Endodermal cell (in vitro differentiated cells): ENCODE results near the gene ARHGAP10. TPM values are rescaled to one million over a fixed set of nuclear protein-coding genes. Genes with fewer than 3 reads are reported as not detected.

Experiments used
- DNase-seq: peaks from one replicate; pipeline ENCODE4 v3.0.0-alpha.2; 2017
- H3K27ac ChIP-seq: 2 replicates; pipeline ENCODE4 v1.5.1; 2013; ENCODE audit warnings: mild to moderate bottlenecking, low read depth, low read length, moderate library complexity
- H3K27me3 ChIP-seq: 2 replicates; pipeline ENCODE4 v1.6.1; 2013; ENCODE audit warnings: mild to moderate bottlenecking, low read length, moderate library complexity; ENCODE audit not compliant: insufficient read depth, control insufficient read depth, poor library complexity, severe bottlenecking
- H3K36me3 ChIP-seq: 2 replicates; pipeline ENCODE4 v1.7.0; 2013; ENCODE audit warnings: mild to moderate bottlenecking, low read length, moderate library complexity; ENCODE audit not compliant: control insufficient read depth, insufficient read depth
- H3K4me1 ChIP-seq: one replicate; pipeline ENCODE4 v1.7.0; 2013; ENCODE audit warnings: low read length; ENCODE audit not compliant: control insufficient read depth, insufficient read depth
- H3K4me3 ChIP-seq: 2 replicates; pipeline ENCODE4 v1.5.1; 2013; ENCODE audit warnings: mild to moderate bottlenecking, low read length, moderate library complexity
- H3K9ac ChIP-seq: 2 replicates; pipeline ENCODE4 v1.6.1; 2013; ENCODE audit warnings: mild to moderate bottlenecking, low read length, moderate library complexity; ENCODE audit not compliant: poor library complexity, severe bottlenecking; ENCODE audit errors: extremely low read depth
- H3K9me3 ChIP-seq: 2 replicates; pipeline ENCODE4 v1.6.1; 2013; ENCODE audit warnings: mild to moderate bottlenecking, low read length, moderate library complexity; ENCODE audit not compliant: control insufficient read depth
- H3K27ac Mint-ChIP-seq: 2 replicates; pipeline ENCODE4 v1.8.0; 2020; ENCODE audit warnings: mixed read lengths
- H3K27me3 Mint-ChIP-seq: 2 replicates; pipeline ENCODE4 v1.8.0; 2021; ENCODE audit warnings: mild to moderate bottlenecking, mixed read lengths; ENCODE audit not compliant: insufficient read depth
- H3K36me3 Mint-ChIP-seq: 2 replicates; pipeline ENCODE4 v1.8.0; 2020; ENCODE audit warnings: low read depth, mixed read lengths
- H3K4me1 Mint-ChIP-seq: 2 replicates; pipeline ENCODE4 v1.8.0; 2020; ENCODE audit warnings: mixed read lengths
- H3K4me3 Mint-ChIP-seq: 2 replicates; pipeline ENCODE4 v1.8.0; 2020; ENCODE audit warnings: mild to moderate bottlenecking, moderate library complexity, mixed read lengths
- H3K9me3 Mint-ChIP-seq: 2 replicates; pipeline ENCODE4 v1.8.0; 2020; ENCODE audit warnings: mild to moderate bottlenecking, mixed read lengths
- CTCF ChIP-seq: fragments of 200-600 bp; sonication (generic); conservative IDR thresholded peaks from 2 replicates; pipeline ENCODE4 v1.5.0; 2021; ENCODE audit warnings: antibody characterized with exemption, mild to moderate bottlenecking
- WGBS, 2 experiments: methylation state at CpG; one replicate each; pipeline versions ENCODE4 v1.1.5 to v1.1.7; 2013; ENCODE audit warnings: missing lambda C conversion rate in 2 of 2, mixed read lengths in 1 of 2; ENCODE audit not compliant: insufficient coverage in 1 of 2, insufficient read length in 1 of 2; 5-methylcytosine and 5-hydroxymethylcytosine counted together
- total RNA-seq, 2 donors: library from RNA; stranded (reverse); fragmentation: NEBNext Ultra II Directional in 1 of 2; extraction: Animal tissue kit (Norgen Biotek cat#: 25700) in 1 of 2; gene quantifications; 2 replicates in 1 of 2; 3 replicates in 1 of 2; pipeline ENCODE4 v1.2.1, GENCODE V29; 2021

The ARHGAP10 gene
- total RNA-seq, 2 donors from 2014 or later = 9.1 to 11.8 TPM

GRCh38 chr4:147777456-147778091 lies 45.7 kb downstream of the ARHGAP10 start:
- no peaks in the 10 kb centered on the region for H3K36me3 Mint-ChIP-seq
- H3K4me1 ChIP-seq = peaks cover 6% of the 10 kb centered on the region

GRCh38 chr4:147778942-147779341 lies 47.1 kb downstream of the ARHGAP10 start:
- Mint-ChIP-seq H3K36me3 (no peaks in the 10 kb centered on the region), H3K27ac (no peak overlapping the region), H3K4me3 (no peak overlapping the region), H3K9me3 (no peaks in the 10 kb centered on the region), H3K4me1 (no peaks in the 10 kb centered on the region), H3K27me3 (no peaks in the 10 kb centered on the region)
- Histone ChIP-seq H3K4me1 (peaks cover 3% of the 10 kb centered on the region), H3K9me3 (no peaks in the 10 kb centered on the region), H3K9ac (no peak overlapping the region), H3K36me3 (no peaks in the 10 kb centered on the region), H3K27ac (no peak overlapping the region), H3K4me3 (no peak overlapping the region), H3K27me3 (no peaks in the 10 kb centered on the region)
- no peak for DNase-seq
- WGBS, 2 experiments = 89 to 100% methylated on average over 1 to 7 of the region's 7 CpGs
- no peak for TF ChIP-seq CTCF

More at GRCh38 chr4:147777456-147778091, 45.7 kb downstream of the ARHGAP10 start:
- Mint-ChIP-seq H3K9me3 (no peaks in the 10 kb centered on the region), H3K27me3 (no peaks in the 10 kb centered on the region), H3K4me1 (peaks cover 11% of the 10 kb centered on the region), H3K27ac (no peak overlapping the region), H3K4me3 (no peak overlapping the region)
- Histone ChIP-seq H3K9me3 (no peaks in the 10 kb centered on the region), H3K4me3 (no peak overlapping the region), H3K9ac (no peak overlapping the region), H3K27me3 (no peaks in the 10 kb centered on the region), H3K36me3 (no peaks in the 10 kb centered on the region), H3K27ac (no peak overlapping the region)
- TF ChIP-seq CTCF = no peak
- DNase-seq = no peak
- 86 to 89% methylated on average over 5 of the region's 5 CpGs for WGBS, 2 experiments

GRCh38 chr4:147779451-147779850 lies 47.6 kb downstream of the ARHGAP10 start:
- no peak for TF ChIP-seq CTCF
- Histone ChIP-seq H3K27me3 (no peaks in the 10 kb centered on the region), H3K4me3 (no peak overlapping the region), H3K9ac (no peak overlapping the region), H3K36me3 (no peaks in the 10 kb centered on the region), H3K9me3 (no peaks in the 10 kb centered on the region), H3K27ac (no peak overlapping the region), H3K4me1 (peaks cover 3% of the 10 kb centered on the region)
- Mint-ChIP-seq H3K4me3 (no peak overlapping the region), H3K27me3 (no peaks in the 10 kb centered on the region), H3K36me3 (no peaks in the 10 kb centered on the region), H3K27ac (no peak overlapping the region), H3K4me1 (no peaks in the 10 kb centered on the region), H3K9me3 (no peaks in the 10 kb centered on the region)
- DNase-seq = no peak
